Upper lobe of right lung (tissue), 1 donor: ENCODE measurements around the gene HDX. TPM values are rescaled to one million over a fixed set of nuclear protein-coding genes. Genes with fewer than 3 reads are reported as not detected.

Experiments used
- ATAC-seq: fragments of 200-7000 bp; cut with Tn5 transposase; one replicate; pipeline ENCODE4 v1.9.1; 2020; ENCODE audit warnings: mild to moderate bottlenecking, moderate library complexity
- DNase-seq: peaks from one replicate; pipeline ENCODE4 v3.0.0-alpha.2; 2020
- H3K27ac ChIP-seq: fragments of 200-600 bp; one replicate; pipeline ENCODE4 v1.8.0; 2022
- H3K27me3 ChIP-seq: fragments of 200-600 bp; one replicate; pipeline ENCODE4 v1.8.0; 2022; ENCODE audit warnings: mild to moderate bottlenecking
- H3K36me3 ChIP-seq: fragments of 200-600 bp; one replicate; pipeline ENCODE4 v1.8.0; 2022
- H3K4me1 ChIP-seq: fragments of 200-600 bp; one replicate; pipeline ENCODE4 v1.8.0; 2022
- H3K4me3 ChIP-seq: fragments of 200-600 bp; one replicate; pipeline ENCODE4 v1.8.0; 2022; ENCODE audit warnings: mild to moderate bottlenecking
- H3K9me3 ChIP-seq: fragments of 200-600 bp; one replicate; pipeline ENCODE4 v1.8.0; 2022
- CTCF ChIP-seq: fragments of 200-600 bp; IDR thresholded peaks from one replicate; pipeline ENCODE4 v1.8.0; 2022; ENCODE audit warnings: antibody characterized with exemption
- intact Hi-C: fragments of 100-400 bp; cut with DNase I; formaldehyde crosslinking; loops from one replicate; pipeline ENCODE4 v1.11.0; 2022
- total RNA-seq: library from RNA; stranded (reverse); fragmentation: NEBNext Ultra II Directional; extraction: Animal tissue kit (Norgen Biotek cat#: 25700); gene quantifications from one replicate; pipeline ENCODE4 v1.2.1, GENCODE V29; 2021
- donor health status: DM: no; HTN: yes; CAD: no; lungs with severe emphysema.

HDX gene
- total RNA-seq, 1 donor from 2014 or later: 4.5 TPM

- ATAC-seq (no peak), DNase-seq (no peak)
- Histone ChIP-seq H3K4me3 (no peak overlapping the region), H3K36me3 (no peaks in the 10 kb centered on the region), H3K9me3 (no peaks in the 10 kb centered on the region), H3K27ac (no peak overlapping the region), H3K4me1 (no peaks in the 10 kb centered on the region), H3K27me3 (no peaks in the 10 kb centered on the region)
- intact Hi-C loops: no loop called here
- no peak for TF ChIP-seq CTCF
Observed at GRCh38 chrX:84477114-84477513, 25.1 kb downstream of the HDX start.

GRCh38 chrX:84475596-84475995 lies 26.7 kb downstream of the HDX start:
- intact Hi-C loops: no loop called here
- H3K4me3 ChIP-seq: no peak overlapping the region
- H3K36me3 ChIP-seq: no peaks in the 10 kb centered on the region
- ATAC-seq (no peak), DNase-seq (no peak)
- H3K27me3 ChIP-seq: no peaks in the 10 kb centered on the region
- no peak for TF ChIP-seq CTCF
- no peaks in the 10 kb centered on the region for H3K4me1 ChIP-seq
- H3K9me3 ChIP-seq: no peaks in the 10 kb centered on the region
- H3K27ac ChIP-seq: no peak overlapping the region

- Histone ChIP-seq H3K4me3 (no peak overlapping the region), H3K4me1 (no peaks in the 10 kb centered on the region), H3K9me3 (no peaks in the 10 kb centered on the region), H3K27me3 (no peaks in the 10 kb centered on the region), H3K27ac (no peak overlapping the region), H3K36me3 (no peaks in the 10 kb centered on the region)
- intact Hi-C loops: no loop called here
- TF ChIP-seq CTCF: no peak
- no peak for DNase-seq
- ATAC-seq: no peak
Observed at GRCh38 chrX:84475101-84475500, 27.2 kb downstream of the HDX start.

- intact Hi-C loops: no loop called here
- Histone ChIP-seq H3K4me1 (no peaks in the 10 kb centered on the region), H3K4me3 (no peak overlapping the region), H3K9me3 (no peaks in the 10 kb centered on the region), H3K27me3 (no peaks in the 10 kb centered on the region), H3K36me3 (no peaks in the 10 kb centered on the region), H3K27ac (no peak overlapping the region)
- no peak for TF ChIP-seq CTCF
- DNase-seq: no peak
- ATAC-seq: no peak
Observed at GRCh38 chrX:84469226-84469625, 33.0 kb downstream of the HDX start.

- DNase-seq: no peak
- H3K4me1 ChIP-seq: no peaks in the 10 kb centered on the region
- no peak overlapping the region for H3K4me3 ChIP-seq
- no peak overlapping the region for H3K27ac ChIP-seq
- H3K9me3 ChIP-seq: no peaks in the 10 kb centered on the region
- no peaks in the 10 kb centered on the region for H3K27me3 ChIP-seq
- H3K36me3 ChIP-seq: no peaks in the 10 kb centered on the region
- intact Hi-C loops: no loop called here
- no peak for TF ChIP-seq CTCF
- ATAC-seq: no peak
Observed at GRCh38 chrX:84467898-84468297, 34.4 kb downstream of the HDX start.
